GM19023 (cell line): ENCODE results near the gene DYRK4.

Experiments
- ATAC-seq: cut with Tn5 transposase; IDR thresholded peaks from one replicate; pipeline ENCODE4 v1.9.1; 2021; ENCODE audit warnings: mild to moderate bottlenecking, moderate library complexity; ENCODE audit not compliant: unreplicated experiment

DYRK4 gene

GRCh38 chr12:4563336-4563735 is 1.3 kb downstream of the DYRK4 start:
- no peak for ATAC-seq

DNA sequence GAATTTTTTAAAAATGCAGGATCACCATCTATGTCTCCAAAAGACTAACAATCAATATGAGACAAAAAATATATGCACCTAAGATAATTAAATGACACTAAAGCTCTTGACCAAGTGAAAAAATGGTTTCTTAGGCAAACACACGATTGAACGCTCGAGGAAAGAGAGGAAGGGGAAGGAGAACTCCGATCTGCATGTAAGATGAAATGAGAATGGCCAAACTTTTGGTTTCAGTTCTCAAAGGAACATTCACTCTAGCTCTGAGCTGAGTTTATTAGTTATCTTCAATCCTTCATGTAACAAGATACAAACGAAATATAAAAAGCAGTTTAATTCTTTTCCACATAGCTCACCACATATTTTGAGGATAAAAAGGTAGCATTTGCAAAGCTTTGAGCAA is 2.8 kb downstream of the DYRK4 start:
- ATAC-seq = no peak

DNA sequence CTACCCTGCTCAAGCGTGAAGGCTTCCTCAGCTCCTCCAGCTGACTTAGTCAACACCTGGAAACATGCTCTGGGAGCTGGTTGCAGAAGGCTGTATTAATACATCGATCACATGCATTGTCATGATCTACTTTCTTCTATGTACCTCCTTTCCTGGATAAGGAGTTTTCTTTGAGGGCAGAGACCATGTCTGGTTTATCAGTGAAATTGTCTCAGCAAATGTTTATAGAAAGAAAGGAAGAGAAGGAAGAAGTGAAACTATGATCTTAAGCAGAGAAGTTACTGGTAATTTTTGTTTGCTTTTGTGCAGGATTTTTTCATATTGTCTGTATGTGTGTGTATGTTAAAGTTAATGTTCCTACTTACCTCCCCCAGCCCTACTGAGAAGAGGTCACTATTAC is 4.5 kb downstream of the DYRK4 start:
- no peak for ATAC-seq

- ATAC-seq = peak; percentile 68
Observed at GRCh38 chr12:4567073-4567881, 5.3 kb downstream of the DYRK4 start.

- no peak for ATAC-seq
Observed at GRCh38 chr12:4569261-4569660, 7.3 kb downstream of the DYRK4 start.

DNA sequence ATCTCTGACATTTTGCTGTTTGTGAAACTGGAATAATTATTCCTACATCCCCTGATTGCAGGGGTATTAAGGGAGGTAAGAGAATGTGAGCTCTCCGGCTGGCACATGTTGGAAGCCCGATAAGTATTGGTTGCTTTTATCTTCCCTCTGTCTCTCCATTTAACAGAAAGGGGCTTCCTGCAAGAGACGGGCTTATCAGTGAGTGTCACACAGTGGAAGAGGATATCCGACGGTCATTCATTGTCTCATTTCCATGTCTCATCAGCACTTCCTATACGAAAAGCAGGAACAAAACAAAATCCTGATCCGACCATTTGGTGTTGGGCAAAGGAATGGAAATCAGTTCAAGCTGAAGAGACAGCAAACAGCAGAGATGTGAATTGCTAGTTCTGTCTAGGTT is 10.7 kb downstream of the DYRK4 start:
- no peak for ATAC-seq

DNA sequence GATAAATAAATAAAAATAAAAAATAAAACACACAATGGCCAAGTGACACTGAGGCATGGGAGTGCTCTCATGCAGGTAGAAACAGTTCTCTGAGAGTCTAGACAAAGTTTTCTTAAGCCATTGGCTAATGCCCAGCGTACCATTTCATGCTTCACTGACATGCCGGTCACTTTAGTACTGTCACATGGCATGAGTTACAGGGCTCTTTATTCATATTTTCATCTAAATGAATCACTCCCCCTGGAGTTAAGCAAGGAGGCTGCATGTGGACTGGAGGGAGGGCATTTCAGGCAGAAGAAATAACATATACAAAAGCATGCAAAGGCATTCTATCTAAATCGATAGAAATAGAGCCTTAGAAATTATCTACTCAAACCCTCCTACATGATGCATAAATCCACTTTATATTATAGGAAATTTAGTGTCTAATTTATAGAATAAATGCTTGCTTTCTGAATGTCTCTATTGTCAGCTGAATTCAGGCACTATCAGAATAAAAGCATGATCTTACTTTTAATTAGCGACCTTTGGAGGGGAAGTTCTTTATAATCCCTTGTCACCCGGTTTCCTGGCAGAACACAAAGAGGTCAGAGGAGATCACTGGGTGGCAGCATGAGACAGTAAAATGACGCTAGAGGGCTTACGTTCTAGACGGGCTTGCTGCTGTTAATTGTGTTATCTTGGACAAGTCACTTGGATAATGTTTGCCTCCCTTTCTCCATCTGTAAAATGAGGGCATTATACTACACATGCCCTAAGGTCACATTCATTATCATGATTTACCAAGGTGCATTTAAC is 17.5 kb downstream of the DYRK4 start:
- ATAC-seq = no peak

- ATAC-seq = no peak
Observed at GRCh38 chr12:4580281-4580688, 18.3 kb downstream of the DYRK4 start.

- no peak for ATAC-seq
Observed at GRCh38 chr12:4584281-4584680, 22.3 kb downstream of the DYRK4 start.

- ATAC-seq = no peak
Observed at GRCh38 chr12:4584896-4585295, 22.9 kb downstream of the DYRK4 start.

DNA sequence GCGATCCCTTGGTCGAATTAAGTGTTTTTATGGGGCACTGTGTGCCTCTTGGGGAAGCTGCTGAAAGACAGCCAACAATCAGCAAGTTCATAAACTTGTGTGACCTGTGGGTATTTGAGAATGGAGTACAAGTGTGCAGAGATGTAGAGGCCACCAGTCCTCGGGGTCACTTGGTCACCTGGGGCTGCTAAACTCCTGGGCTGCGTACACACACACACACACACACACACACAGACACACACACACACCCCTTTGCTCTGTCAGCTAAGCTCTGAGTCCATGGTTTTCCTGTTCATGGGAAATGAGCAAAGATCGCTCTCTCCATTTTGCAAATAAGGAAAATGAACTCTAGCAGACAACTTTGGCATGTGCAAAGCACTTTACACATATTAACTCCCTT is 24.5 kb downstream of the DYRK4 start:
- ATAC-seq = no peak

DNA sequence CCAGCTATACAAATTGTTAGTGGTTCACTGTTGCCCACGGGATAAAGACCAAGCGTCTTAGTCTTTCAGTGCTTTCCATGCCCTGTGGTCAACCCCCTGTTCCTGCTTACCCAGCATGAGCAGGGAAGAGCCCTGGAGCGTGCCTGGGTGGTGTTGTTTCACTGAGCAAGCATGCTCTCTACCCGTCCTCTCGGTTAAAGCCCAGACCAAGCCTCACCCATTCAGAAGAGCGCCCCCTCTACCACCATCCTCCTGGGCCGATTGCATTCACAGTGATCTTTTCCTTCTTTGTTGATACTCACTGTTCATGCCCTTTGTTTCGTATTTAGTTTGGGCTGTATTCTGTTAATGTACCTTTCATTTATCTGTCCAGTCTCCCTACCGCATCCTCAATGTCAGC is 25.1 kb downstream of the DYRK4 start:
- no peak for ATAC-seq

DNA sequence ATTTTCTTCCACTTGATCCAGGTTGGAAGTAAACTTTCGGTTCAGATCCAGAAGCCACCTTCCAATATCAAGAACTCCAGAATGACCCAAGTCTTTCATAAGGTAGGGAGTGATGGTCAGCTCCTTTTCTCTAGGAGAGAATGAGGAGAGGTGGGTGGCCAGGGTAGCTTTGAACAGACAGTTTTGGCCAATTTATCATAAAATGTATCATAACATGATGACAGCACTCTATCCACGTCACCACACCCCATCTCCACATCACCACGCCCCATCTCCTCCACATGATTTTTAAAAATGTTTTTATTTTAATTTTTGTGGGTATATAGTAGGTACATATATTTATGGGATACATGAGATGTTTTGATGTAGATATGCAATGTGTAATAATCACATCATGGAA is 26.9 kb downstream of the DYRK4 start:
- no peak for ATAC-seq

- ATAC-seq = no peak
Observed at GRCh38 chr12:4589941-4590340, 27.9 kb downstream of the DYRK4 start.

GRCh38 chr12:4591180-4591687 is 29.2 kb downstream of the DYRK4 start:
- no peak for ATAC-seq

GRCh38 chr12:4595881-4596280 is 33.9 kb downstream of the DYRK4 start:
- no peak for ATAC-seq

GRCh38 chr12:4603421-4603820 is 41.4 kb downstream of the DYRK4 start:
- ATAC-seq = no peak

GRCh38 chr12:4603946-4604345 is 41.9 kb downstream of the DYRK4 start:
- ATAC-seq = no peak

- ATAC-seq = peak; percentile 97
Observed at GRCh38 chr12:4604684-4605193, 42.7 kb downstream of the DYRK4 start.

DNA sequence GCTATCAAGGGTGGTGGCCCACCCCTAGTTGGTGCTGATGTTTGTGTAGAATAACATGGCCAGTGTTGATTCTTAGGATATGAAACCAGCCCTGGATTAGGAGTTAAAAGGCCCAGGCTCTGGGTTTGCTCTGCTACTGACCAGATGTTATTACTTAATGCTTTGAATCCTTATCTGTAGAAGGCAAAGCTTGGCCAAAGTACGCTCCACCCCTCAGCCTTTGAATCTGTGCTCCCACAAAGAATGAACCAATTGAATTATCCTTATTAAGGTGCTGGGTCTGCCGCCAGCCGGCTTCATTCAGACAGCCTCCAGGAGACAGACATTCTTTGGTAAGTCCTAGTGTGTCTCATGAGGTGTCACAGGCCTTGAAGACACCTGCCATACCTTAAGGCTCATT is 45.0 kb downstream of the DYRK4 start:
- ATAC-seq = no peak

- ATAC-seq = no peak
Observed at GRCh38 chr12:4609071-4609470, 47.1 kb downstream of the DYRK4 start.

DNA sequence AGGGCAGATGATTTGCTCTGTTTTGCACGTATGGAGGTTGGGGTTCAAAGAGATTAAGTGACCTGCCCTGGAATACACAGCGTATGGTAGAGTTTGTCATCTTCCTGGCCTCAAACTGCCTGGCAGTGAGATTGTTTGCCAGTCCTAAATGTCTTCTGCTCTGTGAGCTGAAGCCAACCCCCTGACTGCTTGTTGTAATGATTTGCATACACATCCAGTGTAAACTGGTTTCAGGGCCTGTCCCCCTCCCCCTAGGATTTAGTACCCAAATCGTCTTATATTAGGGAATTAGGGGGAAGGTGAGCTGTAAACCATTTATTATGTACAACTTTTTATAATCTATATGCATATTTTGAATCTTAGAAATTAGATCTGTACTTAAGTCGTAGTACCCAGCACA is 48.5 kb downstream of the DYRK4 start:
- no peak for ATAC-seq
